NCI-H2196 treated with DMSO at 0.1 percent for 48 hours (cell line): ENCODE measurements around the gene PRKCA.

Source experiments
- DNase-seq: peaks from one replicate; lab custom pipeline; 2025; ENCODE audit not compliant: unreplicated experiment; lab: John Stamatoyannopoulos, UW

The PRKCA gene

GRCh38 chr17:66567234-66568170 is 265.1 kb downstream of the PRKCA start:
- no peak for DNase-seq

DNA sequence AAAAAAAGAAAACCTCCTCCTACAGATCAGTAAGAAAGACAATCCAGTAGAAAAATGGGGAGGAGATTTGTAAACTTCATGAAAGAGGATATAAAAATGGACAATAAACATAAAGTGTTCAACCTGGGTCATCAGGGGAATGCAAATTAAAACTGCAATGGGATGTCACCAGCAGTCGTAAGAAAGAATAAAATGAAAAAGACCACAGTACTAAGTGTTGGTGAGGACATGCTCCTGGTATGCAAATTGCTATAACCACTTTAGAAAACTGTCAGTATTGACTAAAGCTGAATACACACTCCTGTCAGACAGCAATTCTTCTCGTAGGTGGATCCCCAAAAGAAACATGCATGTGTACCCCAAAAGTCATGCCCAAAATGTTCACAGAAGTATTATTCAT is 267.2 kb downstream of the PRKCA start:
- DNase-seq, result no peak

DNA sequence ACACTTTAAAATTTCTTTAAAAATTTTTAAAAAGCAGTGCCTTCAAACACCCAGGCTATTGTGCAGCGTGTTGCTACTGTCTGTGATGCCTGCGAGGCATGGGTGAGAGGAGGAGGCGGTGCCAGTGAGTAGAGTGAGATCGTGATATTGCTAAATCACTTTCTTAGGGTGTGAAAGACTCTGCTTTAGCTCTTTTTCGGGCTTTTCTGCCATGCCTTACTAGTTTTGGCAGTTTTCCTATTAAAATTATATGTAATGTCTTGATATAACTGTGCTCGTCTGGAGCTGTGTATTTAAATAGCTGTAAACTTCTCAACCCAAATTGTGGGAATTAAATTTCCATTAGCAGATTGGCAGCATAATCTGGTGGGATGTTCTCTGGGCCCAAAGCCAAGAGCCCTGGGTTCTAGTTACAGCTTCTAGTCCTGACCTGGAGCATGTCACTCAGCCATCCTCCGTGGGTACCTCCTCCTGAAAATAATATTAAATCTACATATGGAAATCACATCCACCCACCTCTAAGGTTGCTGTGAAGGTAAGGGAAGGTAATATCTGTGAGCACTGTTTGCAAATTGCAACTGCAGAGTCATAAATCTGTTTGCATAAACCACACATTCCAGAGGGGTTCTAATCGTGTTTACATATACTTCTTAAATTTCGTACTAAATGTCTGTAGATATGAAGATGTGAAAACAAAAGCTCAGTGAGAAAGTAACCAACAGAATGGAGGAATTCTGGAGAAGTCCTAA is 268.2 kb downstream of the PRKCA start:
- DNase-seq, result no peak

GRCh38 chr17:66571745-66572144 is 269.3 kb downstream of the PRKCA start:
- no peak for DNase-seq

DNA sequence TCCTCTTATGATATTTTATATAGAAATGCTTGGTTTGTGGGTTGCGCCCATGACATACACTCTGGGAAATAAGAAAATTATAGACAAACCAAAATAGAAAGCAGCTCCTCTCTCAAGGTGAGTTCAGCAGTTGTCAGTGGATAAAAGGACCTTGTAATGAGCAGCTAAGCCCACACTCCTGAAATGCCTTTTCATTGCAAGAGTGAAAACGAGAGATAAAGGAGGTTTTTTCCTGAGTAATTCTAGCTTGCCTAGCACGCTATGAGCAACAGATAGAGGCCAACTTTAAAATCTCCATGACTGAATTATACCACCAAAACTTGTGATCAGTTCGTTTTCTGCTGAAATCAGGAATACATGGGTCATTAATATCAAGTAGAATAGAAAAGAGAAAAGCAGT is 270.7 kb downstream of the PRKCA start:
- DNase-seq, result no peak

- no peak for DNase-seq
Measured at GRCh38 chr17:66574123-66574522, 271.7 kb downstream of the PRKCA start.

- DNase-seq, result no peak
Measured at GRCh38 chr17:66576473-66576872, 274.1 kb downstream of the PRKCA start.

GRCh38 chr17:66577041-66577440 is 274.6 kb downstream of the PRKCA start:
- no peak for DNase-seq

GRCh38 chr17:66578781-66579489 is 276.5 kb downstream of the PRKCA start:
- DNase-seq, result no peak

GRCh38 chr17:66579556-66579955 is 277.1 kb downstream of the PRKCA start:
- no peak for DNase-seq

GRCh38 chr17:66580184-66580955 is 278.0 kb downstream of the PRKCA start:
- no peak for DNase-seq

DNA sequence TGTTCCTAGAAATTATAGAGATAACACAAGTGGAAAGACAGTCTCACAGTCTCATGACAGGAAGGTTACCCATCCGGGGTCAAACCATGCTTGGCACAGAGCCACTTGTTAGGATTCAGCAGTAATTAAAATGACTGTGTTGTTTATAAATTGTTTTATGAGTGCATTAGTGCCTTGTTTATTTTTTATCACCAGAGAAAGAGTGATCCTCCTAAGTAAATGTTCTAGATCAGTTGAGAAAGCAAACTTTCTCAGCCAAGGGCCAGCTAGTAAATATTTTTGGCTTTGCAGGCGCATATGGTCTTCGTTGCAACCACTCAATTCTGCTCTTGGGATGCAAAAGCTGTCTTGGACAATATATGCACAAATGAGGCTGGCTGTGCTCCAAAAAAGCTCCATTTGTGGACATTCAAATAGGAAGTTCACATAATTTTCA is 278.6 kb downstream of the PRKCA start:
- DNase-seq, result no peak

DNA sequence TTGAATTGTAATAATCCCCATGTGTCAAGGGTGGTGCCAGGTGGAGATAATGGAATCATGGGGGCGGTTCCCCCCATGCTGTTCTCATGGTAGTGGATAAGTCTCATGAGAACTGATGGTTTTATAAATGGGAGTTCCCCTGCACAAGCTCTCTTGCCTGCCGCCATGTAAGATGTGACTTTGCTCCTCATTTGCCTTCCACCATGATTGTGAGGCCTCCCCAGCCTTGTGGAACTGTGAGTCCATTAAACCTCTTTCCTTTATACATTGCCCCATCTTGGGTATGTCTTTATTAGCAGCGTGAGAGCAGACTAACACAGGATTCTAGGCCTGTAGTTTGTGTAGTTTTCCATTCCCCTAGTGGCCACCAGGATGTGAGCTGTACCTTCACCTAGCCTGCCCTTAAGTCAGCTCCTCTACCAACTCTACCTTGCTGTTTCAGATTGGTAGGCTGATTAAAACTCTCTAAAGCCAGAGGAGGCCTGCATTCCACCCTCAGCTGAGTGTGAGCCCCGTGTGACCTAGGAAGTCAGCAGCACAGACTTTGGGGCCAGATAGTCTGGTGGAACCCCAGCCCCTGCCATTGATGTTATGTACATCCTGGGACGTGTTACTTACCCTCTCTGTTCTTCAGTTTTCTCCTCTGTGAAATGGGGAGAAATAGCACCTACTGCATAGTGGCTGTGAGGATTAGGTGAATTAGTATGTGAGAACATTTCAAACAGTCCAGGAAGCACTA is 280.1 kb downstream of the PRKCA start:
- no peak for DNase-seq

DNA sequence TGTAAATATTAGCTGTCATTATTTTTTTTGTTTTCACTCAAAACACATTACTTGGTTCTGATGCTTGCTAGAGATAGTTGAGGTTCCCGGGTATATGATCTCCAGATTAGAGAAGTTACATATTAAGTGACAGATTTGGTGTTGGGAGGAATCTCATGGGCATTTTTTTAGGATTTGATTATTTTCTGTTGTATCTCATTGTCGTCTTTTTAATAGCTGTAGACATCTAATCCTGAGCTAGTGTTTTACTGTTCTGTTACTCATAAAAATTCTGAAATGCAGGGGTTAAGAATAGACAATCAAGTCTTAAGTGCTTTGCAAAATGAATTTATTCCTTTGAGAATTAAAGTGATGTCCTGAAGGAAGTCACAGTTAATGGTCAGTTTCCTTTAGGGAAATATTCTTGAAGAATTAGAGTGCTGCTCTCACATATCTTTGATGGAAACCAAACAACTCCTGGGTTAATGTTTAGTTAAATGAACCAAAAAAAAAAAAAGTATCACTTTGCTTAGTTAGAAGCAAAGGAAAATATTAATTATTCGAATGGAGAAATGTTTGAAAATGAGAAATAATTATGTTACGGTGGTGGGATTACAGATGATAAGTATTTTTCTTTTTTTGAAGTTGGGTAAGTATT is 280.8 kb downstream of the PRKCA start:
- no peak for DNase-seq

DNA sequence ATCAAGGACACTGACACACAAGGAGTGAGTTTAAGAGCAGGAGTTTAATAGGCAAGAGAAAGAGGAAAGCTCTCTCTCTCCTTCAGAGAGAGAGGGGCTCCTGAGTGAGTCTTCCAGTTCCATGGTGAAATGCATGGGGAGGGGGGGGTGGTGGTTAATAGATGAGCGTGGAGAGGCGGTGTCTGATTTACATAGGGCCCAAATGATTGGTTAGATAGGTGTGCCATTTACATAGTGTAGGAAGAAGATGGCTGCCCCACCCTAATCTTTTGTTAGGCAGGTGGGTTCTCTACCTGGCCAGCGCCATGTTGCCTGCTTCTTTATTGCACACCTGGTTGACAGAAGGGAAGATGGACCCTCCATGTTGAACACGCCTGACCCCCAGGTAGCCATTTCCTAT is 282.5 kb downstream of the PRKCA start:
- DNase-seq, result no peak

- DNase-seq, result no peak
Measured at GRCh38 chr17:66585472-66585871, 283.1 kb downstream of the PRKCA start.

GRCh38 chr17:66589892-66590291 is 287.5 kb downstream of the PRKCA start:
- no peak for DNase-seq

DNA sequence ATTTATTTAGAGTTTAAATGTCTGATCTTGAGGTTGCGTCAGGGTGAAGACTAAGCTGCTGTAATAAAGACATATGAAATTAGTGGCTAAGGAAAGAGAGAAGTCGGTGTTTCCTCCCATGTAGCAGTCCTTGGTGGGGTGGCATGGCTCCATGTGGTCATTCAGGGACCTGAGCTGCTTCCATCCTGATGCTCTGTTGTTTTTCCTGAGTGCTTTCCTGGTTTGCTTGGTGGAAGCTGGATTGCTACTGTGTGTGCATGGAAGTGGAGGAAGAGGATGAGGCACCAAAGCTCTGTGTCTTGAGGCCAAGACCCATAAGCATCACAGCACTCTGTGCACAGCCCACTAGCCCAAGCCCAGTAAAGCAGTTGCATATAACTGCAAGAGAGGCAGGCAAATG is 290.7 kb downstream of the PRKCA start:
- no peak for DNase-seq

GRCh38 chr17:66595893-66596292 is 293.5 kb downstream of the PRKCA start:
- DNase-seq, result no peak
